GM13976 (cell line): ENCODE data around the gene BACH1.

Source experiments
- DNase-seq: peaks from one replicate; pipeline ENCODE4 v3.0.0; 2012; ENCODE audit warnings: low spot score
- CTCF ChIP-seq: IDR thresholded peaks from 2 replicates; pipeline ENCODE4 v1.5.1; 2012; ENCODE audit warnings: borderline replicate concordance, mild to moderate bottlenecking; ENCODE audit not compliant: insufficient read depth; ENCODE audit errors: extremely low read depth, missing control alignments, control extremely low read depth
- in situ Hi-C: fragments of 300-500 bp; cut with MboI; formaldehyde crosslinking; loops from one replicate; pipeline ENCODE4 v1.12.0; 2022; ENCODE audit warnings: low sequenced_read_pairs, mixed read lengths, inconsistent platforms; ENCODE audit not compliant: unreplicated experiment

Gene BACH1

DNA sequence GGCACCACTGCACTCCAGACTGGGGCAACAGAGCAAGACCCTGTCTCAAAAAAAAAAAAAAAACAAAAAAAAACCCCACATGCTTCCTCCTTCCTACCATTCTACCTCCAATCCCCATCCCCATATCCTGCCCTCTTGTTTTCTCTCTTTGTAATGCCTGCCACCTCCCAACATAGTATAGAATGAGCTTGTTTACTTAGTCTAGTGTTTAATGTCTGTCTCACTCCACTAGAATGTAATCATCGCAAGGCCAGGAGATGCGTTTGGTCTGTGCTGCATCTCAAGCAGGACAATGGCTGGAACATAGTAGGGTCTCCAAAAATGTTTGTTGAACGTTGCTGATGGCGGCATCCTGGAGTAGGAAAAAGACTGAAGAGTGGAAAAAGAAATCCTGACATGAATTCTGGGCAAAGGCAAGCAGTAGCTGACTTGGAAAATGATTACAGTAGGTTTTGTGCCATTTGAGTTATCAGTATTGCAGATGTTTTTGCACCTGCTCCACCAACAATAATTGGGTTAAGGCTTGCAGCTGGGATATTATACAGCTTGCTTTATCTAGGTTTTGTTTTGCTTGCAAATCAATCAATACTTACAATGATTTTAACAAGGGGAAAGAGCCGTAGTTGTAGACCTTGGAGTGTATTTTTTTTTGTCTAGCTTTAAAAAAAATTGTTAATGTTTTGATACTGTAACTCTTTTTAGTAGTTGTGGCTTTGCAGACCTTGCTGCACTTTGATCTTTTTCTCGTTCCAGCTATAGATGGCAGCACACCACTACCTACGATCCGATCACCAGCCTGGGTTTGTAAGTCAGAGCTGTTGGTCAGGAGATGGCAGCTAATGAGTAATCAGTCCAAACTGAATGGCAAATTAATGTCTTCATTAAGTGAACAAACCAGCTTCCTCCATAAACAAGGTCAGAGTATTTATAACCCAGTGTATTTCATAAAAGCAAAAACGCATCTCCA, 62.4 kb downstream of the BACH1 start:
- no peak for DNase-seq
- no peak for TF ChIP-seq CTCF
- in situ Hi-C loops: loop anchor here (25.0 kb wide), 1 partner anchor 101 kb away; no protein-coding TSS in a partner anchor

DNA sequence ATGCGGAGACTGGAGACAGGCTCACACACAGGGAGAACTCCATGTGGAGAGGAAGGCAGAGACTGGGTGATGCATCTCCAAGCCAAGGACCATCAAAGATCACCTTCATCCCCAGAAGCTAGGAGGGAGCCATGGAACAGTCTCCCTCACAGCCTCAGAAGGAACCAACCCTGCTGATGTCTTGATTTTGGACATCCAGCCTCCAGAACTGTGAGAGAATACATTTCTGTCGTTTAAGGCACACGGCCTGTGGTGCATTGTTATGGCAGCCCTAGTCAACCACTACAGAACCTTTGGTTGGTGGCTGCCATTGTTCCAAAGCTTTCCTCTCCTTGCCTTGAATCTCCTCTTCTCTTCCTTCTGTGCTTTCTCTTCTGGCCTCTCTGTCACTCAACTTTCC, 64.0 kb downstream of the BACH1 start:
- TF ChIP-seq CTCF: no peak
- DNase-seq: no peak
- in situ Hi-C loops: loop anchor here (25.0 kb wide), 1 partner anchor 100 kb away; no protein-coding TSS in a partner anchor

GRCh38 chr21:29365661-29366265, 67.0 kb downstream of the BACH1 start:
- in situ Hi-C loops: loop anchor here (25.0 kb wide), 1 partner anchor 97 kb away; no protein-coding TSS in a partner anchor
- no peak for TF ChIP-seq CTCF
- DNase-seq: no peak

GRCh38 chr21:29366532-29366931, 67.8 kb downstream of the BACH1 start:
- DNase-seq: no peak
- TF ChIP-seq CTCF: no peak
- in situ Hi-C loops: loop anchor here (25.0 kb wide), 1 partner anchor 96 kb away; no protein-coding TSS in a partner anchor

GRCh38 chr21:29367335-29367734, 68.6 kb downstream of the BACH1 start:
- no peak for DNase-seq
- in situ Hi-C loops: loop anchor here (25.0 kb wide), 1 partner anchor 95 kb away; no protein-coding TSS in a partner anchor
- TF ChIP-seq CTCF: no peak

GRCh38 chr21:29368906-29369305, 70.2 kb downstream of the BACH1 start:
- in situ Hi-C loops: loop anchor here (25.0 kb wide), 1 partner anchor 93 kb away; no protein-coding TSS in a partner anchor
- no peak for TF ChIP-seq CTCF
- DNase-seq: no peak
